Breast epithelium (tissue), 3 donors: ENCODE data around the gene BCL6.

Experiments used
- POLR2A ChIP-seq: fragments of 450-650 bp; IDR thresholded peaks from one replicate; pipeline ENCODE4 v1.6.1; 2016; ENCODE audit warnings: antibody characterized with exemption, mild to moderate bottlenecking, moderate library complexity
- TF ChIP-seq, protein P1 (sequence below), 3 donors: fragments of 450-650 bp; IDR thresholded peaks; one replicate each; pipeline ENCODE4 v1.5.1; 2016 to 2017; ENCODE audit warnings: antibody characterized with exemption in 3 of 3, mild to moderate bottlenecking in 3 of 3, moderate library complexity in 3 of 3

DNA sequence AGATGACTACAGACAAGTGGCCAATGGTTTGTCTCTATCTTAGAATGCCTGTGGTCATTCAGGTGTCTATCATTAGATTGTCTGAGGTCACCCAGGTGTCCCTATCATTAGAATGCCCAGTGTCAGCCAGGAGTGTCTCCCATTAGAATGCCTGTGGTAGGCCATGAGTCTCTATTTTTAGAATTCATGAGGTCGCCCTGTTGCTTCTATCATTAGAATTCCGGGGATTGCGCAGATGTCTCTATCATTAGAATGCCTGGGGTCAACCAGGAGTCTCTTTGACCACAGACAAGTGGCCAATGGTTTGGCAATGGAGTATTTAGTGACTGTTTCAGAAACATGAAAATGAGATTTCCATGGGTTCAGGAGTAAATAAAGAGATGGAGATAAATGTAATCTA lies 50.5 kb downstream of the BCL6 start:
- TF ChIP-seq, protein P1, sequence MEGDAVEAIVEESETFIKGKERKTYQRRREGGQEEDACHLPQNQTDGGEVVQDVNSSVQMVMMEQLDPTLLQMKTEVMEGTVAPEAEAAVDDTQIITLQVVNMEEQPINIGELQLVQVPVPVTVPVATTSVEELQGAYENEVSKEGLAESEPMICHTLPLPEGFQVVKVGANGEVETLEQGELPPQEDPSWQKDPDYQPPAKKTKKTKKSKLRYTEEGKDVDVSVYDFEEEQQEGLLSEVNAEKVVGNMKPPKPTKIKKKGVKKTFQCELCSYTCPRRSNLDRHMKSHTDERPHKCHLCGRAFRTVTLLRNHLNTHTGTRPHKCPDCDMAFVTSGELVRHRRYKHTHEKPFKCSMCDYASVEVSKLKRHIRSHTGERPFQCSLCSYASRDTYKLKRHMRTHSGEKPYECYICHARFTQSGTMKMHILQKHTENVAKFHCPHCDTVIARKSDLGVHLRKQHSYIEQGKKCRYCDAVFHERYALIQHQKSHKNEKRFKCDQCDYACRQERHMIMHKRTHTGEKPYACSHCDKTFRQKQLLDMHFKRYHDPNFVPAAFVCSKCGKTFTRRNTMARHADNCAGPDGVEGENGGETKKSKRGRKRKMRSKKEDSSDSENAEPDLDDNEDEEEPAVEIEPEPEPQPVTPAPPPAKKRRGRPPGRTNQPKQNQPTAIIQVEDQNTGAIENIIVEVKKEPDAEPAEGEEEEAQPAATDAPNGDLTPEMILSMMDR (IDR thresholded peaks at IDR 0.05): no peak
- no peak for TF ChIP-seq POLR2A
